ENCODE results near the gene ZDHHC22. TPM values are rescaled to one million over a fixed set of nuclear protein-coding genes. Genes with fewer than 3 reads are reported as not detected.
"Not testable (repeated sequence)": the region's sequence is repeated elsewhere in the genome, so short reads cannot be mapped to it uniquely, and the experiment has no call there.

The ZDHHC22 gene
- total RNA-seq, 2 experiments from 2014 or later: not detected

DNA sequence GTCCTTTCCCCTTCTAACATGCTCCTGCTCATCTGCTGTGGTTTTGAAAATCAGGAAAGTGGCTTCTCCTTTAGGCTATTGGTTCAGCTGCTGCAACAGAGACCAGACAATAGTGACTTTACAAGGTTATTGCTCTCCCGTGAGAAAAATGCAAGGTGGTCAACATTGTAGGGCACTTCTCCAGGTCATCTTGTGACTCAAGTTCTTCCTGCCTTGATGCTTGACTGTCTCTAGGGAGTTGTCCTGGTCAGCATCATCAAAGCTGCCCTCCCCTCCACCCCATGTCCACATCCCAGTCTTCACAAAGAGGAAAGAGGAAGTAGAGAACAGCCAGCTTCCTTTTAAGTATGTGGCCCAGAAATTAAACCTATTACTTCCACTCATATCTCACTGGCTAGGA lies 36.1 kb upstream of the ZDHHC22 start:
- H3K27ac Mint-ChIP-seq: no peak overlapping the region
- H3K4me1 Mint-ChIP-seq: peaks cover 6% of the 10 kb centered on the region
- H3K9me3 Mint-ChIP-seq: no peaks in the 10 kb centered on the region
- H3K4me3 Mint-ChIP-seq: no peak overlapping the region
- H3K27me3 Mint-ChIP-seq: peaks cover 33% of the 10 kb centered on the region
- DNase-seq: no peak
- CTCF ChIA-PET: interaction anchor here (0.6 kb wide), 1 partner anchor 371 kb away, joined by 4 read pairs; no protein-coding TSS in a partner anchor
- POLR2A ChIA-PET: no interaction called here
- H3K36me3 Mint-ChIP-seq (ENCODE audit: low read depth): no peaks in the 10 kb centered on the region

DNA sequence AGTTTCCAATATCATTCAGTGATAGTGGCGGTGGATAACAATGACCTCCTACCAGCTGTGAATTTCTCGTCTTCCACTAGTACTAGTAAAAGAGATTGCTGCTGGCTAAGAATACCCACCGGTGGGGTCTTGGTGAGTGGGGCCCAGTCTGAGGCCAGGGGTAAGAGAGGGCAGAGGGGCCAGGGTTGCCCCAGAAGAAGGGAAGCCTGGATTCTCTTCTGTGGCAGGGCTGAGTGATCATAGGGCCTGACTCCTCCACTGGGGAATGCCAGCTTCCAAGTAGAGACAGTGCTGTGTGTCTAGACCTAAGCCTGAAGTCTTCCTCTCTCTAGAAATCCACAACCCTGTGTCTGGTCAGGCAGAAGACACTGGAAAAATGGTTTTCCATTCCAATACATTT lies 34.3 kb upstream of the ZDHHC22 start:
- CTCF ChIA-PET: interaction anchor here (0.6 kb wide), 1 partner anchor 52 kb away, joined by 3 read pairs; no protein-coding TSS in a partner anchor
- no peak for DNase-seq
- no peaks in the 10 kb centered on the region for H3K9me3 Mint-ChIP-seq

DNA sequence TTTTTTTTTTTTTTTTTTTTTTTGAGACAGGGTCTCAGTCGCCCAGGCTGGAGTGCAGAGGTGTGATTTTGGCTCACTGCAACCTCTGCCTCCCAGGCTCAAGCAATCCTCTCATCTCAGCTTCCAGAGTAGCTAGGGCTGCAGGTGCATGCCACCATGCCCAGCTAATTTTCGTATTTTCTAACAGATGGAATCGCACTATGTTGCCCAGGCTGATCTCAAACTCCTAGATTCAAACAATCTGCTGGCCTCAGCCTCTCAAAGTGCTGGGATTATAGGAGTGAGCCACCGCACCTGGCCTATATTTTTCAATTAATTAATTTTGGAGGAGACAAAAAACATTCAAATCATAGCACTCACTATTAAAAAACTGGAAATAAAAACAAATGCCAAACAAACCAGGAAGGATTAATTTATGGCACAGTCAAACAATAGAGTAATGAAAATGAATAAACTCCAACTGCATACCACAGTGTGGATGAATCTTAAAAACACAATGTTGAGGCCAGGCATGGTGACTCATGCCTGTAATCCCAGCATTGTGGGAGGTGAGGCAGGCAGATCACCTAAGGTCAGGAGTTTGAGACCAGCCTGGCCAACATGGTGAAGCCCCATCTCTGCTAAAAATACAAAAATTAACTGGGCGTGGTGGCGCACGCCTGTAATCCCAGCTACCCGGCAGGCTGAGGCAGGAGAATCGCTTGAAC lies 32.5 kb upstream of the ZDHHC22 start:
- H3K27ac Mint-ChIP-seq; POLR2A ChIA-PET; H3K4me3 Mint-ChIP-seq; H3K4me1 Mint-ChIP-seq; H3K36me3 Mint-ChIP-seq (ENCODE audit: low read depth); CTCF ChIA-PET; H3K9me3 Mint-ChIP-seq; DNase-seq: not testable (repeated sequence)
- H3K27me3 Mint-ChIP-seq: peaks cover 23% of the 10 kb centered on the region

More for the DNA sequence above, 34.3 kb upstream of the ZDHHC22 start:
- Mint-ChIP-seq H3K36me3 (ENCODE audit: low read depth) (no peaks in the 10 kb centered on the region), H3K4me1 (no peaks in the 10 kb centered on the region), H3K4me3 (no peak overlapping the region), H3K27ac (no peak overlapping the region), H3K27me3 (peaks cover 27% of the 10 kb centered on the region)
- POLR2A ChIA-PET: no interaction called here

DNA sequence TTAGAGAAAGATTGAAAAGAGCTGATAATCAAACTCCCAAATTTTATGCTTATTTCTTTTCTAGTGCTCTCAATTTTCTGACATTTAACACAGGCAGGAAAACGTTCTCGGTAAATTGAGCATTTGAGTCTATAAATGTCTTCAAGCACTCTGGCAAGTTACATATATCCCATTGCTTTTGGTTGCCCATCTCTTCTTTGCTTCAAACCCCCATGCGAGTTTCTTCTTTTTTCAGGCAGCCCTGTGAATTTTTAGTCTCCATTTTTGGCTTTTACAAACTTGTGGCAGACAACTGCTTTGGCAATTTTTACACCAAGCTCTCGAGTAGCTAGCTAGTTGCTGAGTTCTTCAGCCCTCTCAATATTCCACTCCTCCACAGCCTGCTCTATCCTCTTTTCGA lies 31.3 kb upstream of the ZDHHC22 start:
- Mint-ChIP-seq H3K27me3 (peaks cover 23% of the 10 kb centered on the region), H3K36me3 (ENCODE audit: low read depth) (no peaks in the 10 kb centered on the region), H3K27ac (no peak overlapping the region), H3K4me3 (no peak overlapping the region), H3K9me3 (peaks cover 6% of the 10 kb centered on the region), H3K4me1 (no peaks in the 10 kb centered on the region)
- POLR2A ChIA-PET: no interaction called here
- CTCF ChIA-PET: interaction anchor here (0.7 kb wide), 1 partner anchor 21 kb away, joined by 3 read pairs; no protein-coding TSS in a partner anchor
- DNase-seq: no peak

DNA sequence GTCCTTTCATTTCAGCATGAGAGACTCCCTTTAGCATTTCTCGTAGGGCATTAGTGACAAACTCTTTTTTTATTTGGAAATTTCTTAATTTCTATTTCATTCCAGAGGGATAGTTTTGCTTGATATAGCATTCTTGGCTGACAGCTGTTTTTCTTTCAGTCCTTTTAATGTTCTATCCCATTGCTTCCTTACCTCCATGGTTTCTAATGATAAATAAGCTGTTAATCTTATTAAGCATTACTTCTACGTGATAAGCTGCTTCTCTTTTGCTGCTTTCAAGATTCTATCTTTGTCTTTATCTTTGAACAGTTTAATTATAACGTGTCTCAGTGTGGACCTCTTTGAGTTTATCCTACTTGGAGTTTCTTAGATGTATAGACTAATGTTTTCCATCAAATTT lies 28.5 kb upstream of the ZDHHC22 start:
- Mint-ChIP-seq H3K4me3 (no peak overlapping the region), H3K27ac (no peak overlapping the region), H3K9me3 (peaks cover 6% of the 10 kb centered on the region), H3K36me3 (ENCODE audit: low read depth) (no peaks in the 10 kb centered on the region), H3K27me3 (peaks cover 20% of the 10 kb centered on the region), H3K4me1 (no peaks in the 10 kb centered on the region)
- POLR2A ChIA-PET: no interaction called here
- DNase-seq: no peak
- CTCF ChIA-PET: no interaction called here

DNA sequence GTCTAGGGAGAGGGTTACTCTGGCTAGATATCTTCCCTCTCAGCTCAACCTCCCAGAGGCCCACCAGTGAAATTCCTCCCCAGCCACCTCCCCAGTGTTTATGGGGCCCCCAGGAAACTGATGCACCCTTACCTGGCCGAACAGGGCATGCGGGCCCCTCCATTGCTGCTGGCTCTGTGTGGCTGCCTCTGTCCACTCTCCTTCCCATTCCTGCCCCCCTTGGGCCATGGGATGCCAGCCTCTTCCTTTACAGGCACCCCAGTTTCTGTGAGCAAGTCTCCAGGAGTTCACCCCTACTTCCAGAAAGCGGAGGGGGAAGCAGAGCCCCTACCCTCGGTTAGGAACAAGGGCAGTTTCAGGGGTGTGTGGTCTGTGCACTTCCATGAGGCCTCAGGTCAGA lies 19.4 kb upstream of the ZDHHC22 start:
- H3K9me3 Mint-ChIP-seq: no peaks in the 10 kb centered on the region
- ChIA-PET POLR2A (no interaction called here), CTCF (no interaction called here)
- H3K36me3 Mint-ChIP-seq (ENCODE audit: low read depth): no peaks in the 10 kb centered on the region
- peaks cover 22% of the 10 kb centered on the region for H3K27me3 Mint-ChIP-seq
- H3K27ac Mint-ChIP-seq: no peak overlapping the region
- no peaks in the 10 kb centered on the region for H3K4me1 Mint-ChIP-seq
- DNase-seq: no peak
- no peak overlapping the region for H3K4me3 Mint-ChIP-seq

DNA sequence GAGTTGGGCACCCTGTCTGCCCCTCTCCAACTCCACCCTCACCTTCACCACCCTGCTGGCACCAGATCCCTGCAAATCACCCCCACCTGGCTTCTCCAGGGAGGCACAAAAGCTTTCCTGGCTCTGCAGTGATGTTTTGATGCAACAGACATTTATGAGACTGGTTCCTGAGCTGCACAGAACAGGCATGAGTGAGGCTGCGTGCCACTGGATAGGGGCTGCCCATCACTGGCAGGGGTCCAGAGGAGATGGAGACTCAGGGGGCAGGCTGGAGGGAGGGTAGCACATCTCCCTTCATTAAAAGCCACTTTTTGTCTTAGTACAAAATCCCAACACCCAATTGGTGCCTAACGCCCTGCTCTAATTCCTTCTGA lies 17.3 kb upstream of the ZDHHC22 start:
- POLR2A ChIA-PET: no interaction called here
- Mint-ChIP-seq H3K27ac (no peak overlapping the region), H3K9me3 (no peaks in the 10 kb centered on the region), H3K27me3 (peaks cover 23% of the 10 kb centered on the region), H3K4me3 (no peak overlapping the region), H3K4me1 (no peaks in the 10 kb centered on the region), H3K36me3 (ENCODE audit: low read depth) (no peaks in the 10 kb centered on the region)
- CTCF ChIA-PET: no interaction called here
- DNase-seq: no peak

DNA sequence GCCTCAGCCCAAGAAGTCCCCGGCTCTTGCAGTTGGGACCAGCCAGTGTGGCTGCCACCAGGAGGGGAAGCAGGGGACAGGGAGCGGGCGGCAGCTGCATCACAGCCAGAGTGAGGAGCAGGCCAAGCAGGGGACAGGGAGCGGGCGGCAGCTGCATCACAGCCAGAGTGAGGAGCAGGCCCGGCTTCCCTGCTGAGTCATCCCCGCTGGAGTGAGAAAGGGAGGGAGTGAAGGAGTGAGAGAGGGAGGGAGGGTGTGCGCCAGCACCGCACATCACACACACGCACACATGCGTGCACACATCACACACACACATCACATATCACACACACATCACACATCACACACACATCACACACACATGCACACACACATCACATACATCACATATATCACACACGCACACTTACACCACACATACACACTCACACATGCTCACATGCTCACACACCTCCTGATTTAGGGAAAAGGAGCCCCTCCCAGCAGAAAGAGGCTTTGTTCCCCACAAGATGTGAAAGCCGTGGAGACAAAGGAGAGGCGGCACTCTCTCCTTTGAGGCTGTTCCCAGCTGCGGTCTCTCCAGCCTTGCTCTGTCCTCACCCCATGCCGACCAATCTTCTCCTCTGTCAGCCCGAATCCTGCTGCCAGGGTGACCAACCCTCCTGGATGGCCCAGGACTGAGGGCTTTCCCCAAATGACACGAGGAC lies 16.7 kb upstream of the ZDHHC22 start:
- H3K27ac Mint-ChIP-seq: no peak overlapping the region
- H3K9me3 Mint-ChIP-seq: no peaks in the 10 kb centered on the region
- H3K27me3 Mint-ChIP-seq: peaks cover 25% of the 10 kb centered on the region
- no peak overlapping the region for H3K4me3 Mint-ChIP-seq
- DNase-seq: no peak
- CTCF ChIA-PET: no interaction called here
- POLR2A ChIA-PET: no interaction called here
- H3K4me1 Mint-ChIP-seq: no peaks in the 10 kb centered on the region
- no peaks in the 10 kb centered on the region for H3K36me3 Mint-ChIP-seq (ENCODE audit: low read depth)

DNA sequence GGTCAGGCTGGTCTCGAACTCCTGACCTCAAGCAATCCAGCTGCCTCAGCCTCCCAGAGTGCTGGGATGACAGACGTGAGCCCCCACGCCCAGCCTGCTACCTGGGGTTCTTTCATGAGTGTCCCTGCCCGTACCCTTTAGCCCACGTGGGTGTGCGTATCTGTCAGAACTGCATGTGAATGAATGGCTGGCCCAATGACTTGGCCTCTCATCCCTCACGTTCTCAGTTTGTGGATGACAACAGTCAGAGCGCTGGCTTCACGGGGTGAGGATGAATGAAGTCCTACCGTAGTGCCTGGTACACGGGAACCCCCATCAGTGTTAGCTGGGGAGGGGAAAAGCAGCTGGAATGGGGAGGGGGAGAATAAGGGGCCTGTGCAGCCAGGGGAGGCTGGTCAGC lies 16.1 kb upstream of the ZDHHC22 start:
- H3K27me3 Mint-ChIP-seq: peaks cover 25% of the 10 kb centered on the region
- POLR2A ChIA-PET: no interaction called here
- H3K4me3 Mint-ChIP-seq: no peak overlapping the region
- no peak for DNase-seq
- CTCF ChIA-PET: no interaction called here
- no peaks in the 10 kb centered on the region for H3K4me1 Mint-ChIP-seq
- H3K36me3 Mint-ChIP-seq (ENCODE audit: low read depth): no peaks in the 10 kb centered on the region
- H3K9me3 Mint-ChIP-seq: no peaks in the 10 kb centered on the region
- H3K27ac Mint-ChIP-seq: no peak overlapping the region

DNA sequence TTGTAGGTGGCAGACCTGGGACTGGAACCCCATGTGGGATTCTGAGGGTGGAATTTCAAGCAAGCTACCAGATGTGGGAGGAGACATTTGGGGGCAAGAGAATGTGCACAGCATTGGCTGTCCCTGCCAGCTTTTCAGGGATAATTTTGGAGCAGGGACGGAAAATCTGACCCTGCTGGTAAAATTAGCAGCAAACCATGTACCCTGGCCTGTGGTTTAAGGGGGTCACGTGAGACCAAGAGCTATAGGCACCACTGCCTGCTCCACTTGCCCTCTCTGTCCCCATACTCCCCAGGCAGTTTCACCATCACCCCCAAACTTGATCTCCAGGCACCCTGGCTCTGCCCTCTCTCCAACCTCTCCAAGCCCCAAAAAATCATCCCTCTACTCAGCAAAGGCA lies 13.5 kb upstream of the ZDHHC22 start:
- no peaks in the 10 kb centered on the region for H3K36me3 Mint-ChIP-seq (ENCODE audit: low read depth)
- DNase-seq: no peak
- H3K4me1 Mint-ChIP-seq: no peaks in the 10 kb centered on the region
- H3K27ac Mint-ChIP-seq: no peak overlapping the region
- ChIA-PET CTCF (interaction anchor here (1.9 kb wide), 1 partner anchor 13 kb away, joined by 5 read pairs; the partner anchor contains the start of gene ZDHHC22), POLR2A (no interaction called here)
- H3K27me3 Mint-ChIP-seq: peaks cover 25% of the 10 kb centered on the region
- H3K4me3 Mint-ChIP-seq: no peak overlapping the region
- no peaks in the 10 kb centered on the region for H3K9me3 Mint-ChIP-seq

DNA sequence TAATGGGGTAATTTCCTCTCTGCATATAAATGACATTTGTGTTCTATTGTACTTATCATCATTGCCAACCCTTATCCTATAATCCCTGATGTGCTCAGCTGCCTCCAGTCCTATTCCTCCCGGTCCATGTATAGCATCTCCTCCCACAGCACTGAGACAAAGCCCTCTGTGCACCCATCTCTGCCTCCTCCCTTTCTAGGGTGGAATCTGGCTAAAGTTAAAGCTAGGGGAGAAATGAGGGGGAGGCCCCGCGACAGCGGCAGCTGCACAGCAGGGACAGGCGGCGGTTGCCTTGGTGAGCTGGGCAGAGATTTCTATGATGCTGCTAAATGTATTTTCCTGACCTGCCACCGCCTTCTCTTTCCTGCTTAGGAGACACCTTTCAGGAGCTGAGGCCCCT lies 12.8 kb upstream of the ZDHHC22 start:
- no peak overlapping the region for H3K27ac Mint-ChIP-seq
- no peak overlapping the region for H3K4me3 Mint-ChIP-seq
- no peaks in the 10 kb centered on the region for H3K9me3 Mint-ChIP-seq
- H3K4me1 Mint-ChIP-seq: no peaks in the 10 kb centered on the region
- peaks cover 27% of the 10 kb centered on the region for H3K27me3 Mint-ChIP-seq
- DNase-seq: no peak
- ChIA-PET CTCF (interaction anchor here (1.9 kb wide), 1 partner anchor 12 kb away, joined by 5 read pairs; the partner anchor contains the start of gene ZDHHC22), POLR2A (no interaction called here)
- no peaks in the 10 kb centered on the region for H3K36me3 Mint-ChIP-seq (ENCODE audit: low read depth)

DNA sequence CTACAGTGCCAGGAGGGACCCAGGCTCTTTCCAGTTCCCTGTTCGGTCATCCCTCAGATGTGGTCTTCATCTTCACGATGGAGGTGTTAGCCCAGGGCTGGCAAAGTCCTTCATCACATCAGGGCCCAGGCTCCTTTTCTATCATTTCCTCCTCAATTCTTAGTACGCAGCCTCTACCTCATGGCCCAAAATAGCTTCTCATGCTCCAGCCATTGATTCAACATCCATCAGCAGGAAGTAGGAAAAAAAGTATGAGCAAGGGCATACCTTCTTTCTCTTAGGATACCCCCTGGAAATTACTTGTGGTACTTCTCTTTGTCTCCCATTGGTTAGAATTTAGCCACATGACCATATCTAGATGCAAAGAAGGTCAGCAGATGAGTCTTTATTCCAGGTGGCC lies 12.2 kb upstream of the ZDHHC22 start:
- Mint-ChIP-seq H3K27me3 (peaks cover 26% of the 10 kb centered on the region), H3K4me1 (no peaks in the 10 kb centered on the region), H3K9me3 (no peaks in the 10 kb centered on the region), H3K27ac (no peak overlapping the region), H3K36me3 (ENCODE audit: low read depth) (no peaks in the 10 kb centered on the region), H3K4me3 (no peak overlapping the region)
- DNase-seq: no peak
- CTCF ChIA-PET: interaction anchor here (0.9 to 1.9 kb wide), 3 partner anchors 8 to 162 kb away, joined by 4 to 5 read pairs (median 4); partner anchors contain the start of gene ZDHHC22
- POLR2A ChIA-PET: interaction anchor here (0.9 kb wide), 1 partner anchor 20 kb away, joined by 5 read pairs; no protein-coding TSS in a partner anchor

DNA sequence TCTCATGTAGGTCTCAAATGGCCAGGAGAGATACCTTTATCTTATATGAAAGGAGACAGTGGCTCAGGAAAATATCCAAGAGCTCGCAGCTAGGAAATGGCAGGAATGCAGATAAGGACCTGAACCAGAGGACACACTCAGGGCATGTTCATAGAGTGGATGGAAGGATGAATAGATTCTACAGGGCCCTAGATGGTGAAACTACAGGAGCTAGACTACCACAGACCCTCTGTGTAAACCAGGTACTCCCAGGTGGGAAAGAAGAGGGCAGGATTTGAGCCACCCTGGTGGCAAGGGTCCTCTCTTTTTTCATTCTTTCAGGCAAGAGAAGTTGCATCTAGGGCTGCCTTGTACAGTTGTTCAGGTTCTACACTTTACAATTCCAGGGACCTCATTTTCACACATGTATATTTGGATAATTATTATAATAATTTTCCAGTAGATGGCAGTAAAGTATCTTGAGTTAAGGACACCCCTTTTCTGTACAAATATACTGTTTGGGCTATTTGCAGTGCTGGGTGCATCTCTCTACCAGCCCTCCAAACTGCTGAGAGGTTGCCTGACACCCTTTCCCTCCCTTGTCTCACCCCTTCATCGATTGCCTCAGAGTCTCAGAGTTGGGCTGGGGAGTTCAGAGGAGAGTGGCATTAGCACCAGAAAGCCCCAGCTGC lies 10.5 kb upstream of the ZDHHC22 start:
- Mint-ChIP-seq H3K4me3 (no peak overlapping the region), H3K27me3 (peaks cover 25% of the 10 kb centered on the region)
- POLR2A ChIA-PET: no interaction called here

More for the DNA sequence above, 10.5 kb upstream of the ZDHHC22 start:
- no peak for DNase-seq
- no peaks in the 10 kb centered on the region for H3K36me3 Mint-ChIP-seq (ENCODE audit: low read depth)
- H3K4me1 Mint-ChIP-seq: no peaks in the 10 kb centered on the region
- no peaks in the 10 kb centered on the region for H3K9me3 Mint-ChIP-seq
- CTCF ChIA-PET: interaction anchor here (0.6 to 1.8 kb wide), 7 partner anchors 10 to 276 kb away, joined by 3 to 6 read pairs (median 4); no protein-coding TSS in a partner anchor
- H3K27ac Mint-ChIP-seq: no peak overlapping the region

Data from activated CD4-positive, alpha-beta T cell treated with anti-CD3 and anti-CD28 coated beads, Interleukin-2, amount 10 ng/mL, durations not matched to agents 7 days and 5 days (primary cell).